Measurements from ENCODE around the gene SPOCK2.

The SPOCK2 gene

DNA sequence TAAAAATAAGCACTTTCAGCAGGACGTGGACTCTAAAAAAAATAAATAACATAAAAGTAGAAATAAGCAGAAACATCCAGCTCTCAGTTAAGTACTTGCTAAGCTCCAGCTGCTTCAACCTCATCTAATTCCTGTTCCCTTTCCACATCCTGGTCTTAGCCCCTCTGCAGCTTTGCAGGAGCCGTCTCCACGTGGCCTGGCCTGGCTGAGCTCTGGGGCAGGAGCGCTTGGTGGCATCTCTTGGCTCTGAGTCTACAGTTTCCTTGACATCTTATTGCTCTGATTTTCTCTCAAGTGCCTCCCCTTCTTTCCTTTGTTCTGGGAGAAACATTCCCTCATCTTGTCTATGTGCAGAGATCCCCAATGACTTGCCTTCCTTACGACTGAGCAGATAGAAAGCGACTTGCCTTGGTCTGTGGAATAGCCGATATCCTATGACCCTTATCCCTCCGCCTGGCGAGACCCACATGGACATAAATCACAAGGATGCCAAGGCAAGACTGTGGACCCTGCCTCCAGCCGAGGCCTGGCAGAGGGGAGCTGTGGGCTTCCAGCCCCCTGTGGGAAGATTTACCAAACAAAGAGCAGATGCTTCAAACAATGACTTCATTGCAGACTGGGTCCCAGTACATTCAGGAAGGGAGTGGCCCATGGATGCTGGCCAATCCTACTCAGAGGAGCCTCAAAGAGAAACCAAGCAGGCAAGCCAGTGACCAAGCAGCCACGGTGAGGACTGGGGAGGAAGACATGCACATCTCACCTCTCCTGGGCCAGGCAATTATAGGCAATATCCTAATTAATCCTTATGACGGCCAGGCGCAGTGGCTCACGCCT lies 61.9 kb downstream of the SPOCK2 start:
- DNase-seq = no peak

DNA sequence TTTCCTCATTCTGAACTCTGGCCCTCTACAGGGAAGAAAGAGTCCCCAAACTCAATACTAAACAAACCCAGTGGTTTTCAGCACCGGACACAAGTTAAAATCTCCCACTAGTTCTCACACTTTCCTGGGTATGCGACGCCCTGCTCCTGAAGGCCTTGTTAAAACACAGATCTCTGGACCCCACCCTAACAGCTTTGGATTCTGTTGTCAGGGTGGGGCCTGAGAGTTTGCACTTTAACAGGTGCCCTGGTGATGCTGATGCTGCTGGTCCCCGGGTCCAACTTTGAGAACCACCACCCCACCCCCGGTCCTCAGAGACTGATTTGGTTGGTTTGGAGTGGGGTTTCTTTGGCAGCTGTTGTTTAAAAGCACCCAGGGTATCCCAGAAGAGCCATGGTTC lies 62.5 kb downstream of the SPOCK2 start:
- no peak for DNase-seq

DNA sequence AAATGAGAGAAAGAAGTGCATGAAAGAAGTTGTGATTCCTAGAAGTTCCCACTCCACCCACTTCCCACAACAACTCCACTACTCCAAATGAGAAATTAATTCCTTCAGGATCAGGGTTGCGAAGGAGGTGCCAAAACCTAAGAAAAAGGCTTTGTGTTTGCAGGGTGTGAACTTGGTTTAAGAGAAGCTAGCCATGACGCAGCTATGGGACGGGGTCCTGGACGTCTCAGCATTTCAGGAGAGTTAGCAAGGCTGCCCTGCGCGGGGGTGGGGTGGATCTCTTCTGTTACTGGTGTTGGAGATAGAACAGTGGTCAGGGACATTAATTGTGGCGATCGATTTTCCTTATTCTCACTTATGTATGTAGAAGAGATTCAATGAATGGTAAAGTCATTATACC lies 63.0 kb downstream of the SPOCK2 start:
- DNase-seq = no peak

DNA sequence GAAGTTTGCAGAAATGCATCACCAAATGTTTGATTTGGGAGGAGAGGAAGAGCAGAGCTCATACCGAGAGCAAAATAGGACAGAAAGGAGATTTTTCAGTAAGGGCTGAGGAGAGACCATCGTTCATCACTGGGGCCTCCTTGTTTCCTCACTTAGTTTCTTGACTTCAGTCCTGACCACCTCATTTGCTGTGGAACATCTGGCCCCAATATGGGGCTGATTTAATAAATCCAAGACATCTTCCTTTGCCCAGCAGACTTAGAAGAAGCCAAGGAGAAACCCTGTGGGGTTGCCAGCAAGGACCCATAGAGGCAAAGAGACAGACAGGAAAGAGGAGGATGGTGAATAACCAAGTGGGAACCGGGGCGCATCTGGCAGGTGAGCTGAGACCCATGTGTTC lies 63.8 kb downstream of the SPOCK2 start:
- no peak for DNase-seq

DNA sequence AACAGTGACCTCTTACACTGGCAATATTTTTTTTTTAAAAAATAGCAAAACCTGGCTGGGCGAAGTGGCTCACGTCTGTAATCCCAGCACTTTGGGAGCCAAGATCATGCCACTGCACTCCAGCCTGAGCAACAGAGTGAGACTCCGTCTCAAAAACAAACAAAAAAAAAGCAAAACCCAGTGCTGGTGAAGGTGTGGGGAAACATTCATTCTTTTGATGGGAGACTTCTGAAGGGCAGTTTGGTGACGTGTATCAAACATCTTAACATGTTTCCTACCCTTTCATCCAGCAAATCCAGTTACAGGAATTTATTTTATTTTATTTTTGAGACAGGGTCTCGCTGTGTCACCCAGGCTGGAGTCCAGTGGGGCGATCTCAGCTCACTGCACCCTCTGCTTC lies 66.1 kb downstream of the SPOCK2 start:
- DNase-seq = no peak

DNA sequence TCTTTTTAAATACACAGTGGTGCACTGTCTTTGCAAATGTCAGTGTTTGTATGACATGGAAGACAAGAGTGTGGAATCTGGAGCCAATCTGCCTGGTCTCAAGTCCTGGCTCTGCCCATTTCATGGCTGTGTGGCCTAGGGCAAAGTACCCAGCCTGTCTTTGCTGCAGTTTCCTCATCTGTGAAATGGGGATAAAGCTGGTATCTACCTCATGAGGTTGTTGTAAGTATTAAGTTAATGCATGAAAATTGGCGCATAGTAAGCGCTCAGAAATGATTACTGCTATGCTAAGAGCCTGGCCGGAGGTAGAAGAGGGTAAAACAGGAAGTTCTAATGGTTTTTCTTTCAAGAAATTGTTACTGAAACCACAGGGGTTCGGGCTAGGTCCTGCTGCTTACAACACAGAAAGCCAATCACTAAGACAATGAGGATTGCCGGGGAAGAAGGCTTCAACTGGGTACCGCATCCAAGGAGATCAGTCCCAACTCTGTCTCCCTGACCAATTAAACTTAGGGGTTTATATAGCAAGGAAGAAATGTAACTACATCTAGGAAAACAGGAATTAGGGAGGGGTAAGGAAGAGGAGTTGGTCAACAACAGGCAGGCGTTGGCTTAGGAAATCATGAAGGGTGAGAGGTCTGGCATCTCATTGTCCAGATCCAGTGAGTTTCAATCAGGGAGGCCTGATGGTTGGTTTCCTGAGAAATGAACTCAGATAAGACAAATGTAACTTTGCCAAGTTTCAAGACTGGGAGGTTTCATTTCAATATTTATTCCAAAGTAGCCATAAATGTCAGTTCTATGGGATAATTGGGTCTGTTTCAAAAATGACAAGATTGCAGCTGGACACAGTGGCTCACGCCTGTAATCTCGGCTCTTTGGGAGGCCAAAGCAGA lies 67.2 kb downstream of the SPOCK2 start:
- no peak for DNase-seq

DNA sequence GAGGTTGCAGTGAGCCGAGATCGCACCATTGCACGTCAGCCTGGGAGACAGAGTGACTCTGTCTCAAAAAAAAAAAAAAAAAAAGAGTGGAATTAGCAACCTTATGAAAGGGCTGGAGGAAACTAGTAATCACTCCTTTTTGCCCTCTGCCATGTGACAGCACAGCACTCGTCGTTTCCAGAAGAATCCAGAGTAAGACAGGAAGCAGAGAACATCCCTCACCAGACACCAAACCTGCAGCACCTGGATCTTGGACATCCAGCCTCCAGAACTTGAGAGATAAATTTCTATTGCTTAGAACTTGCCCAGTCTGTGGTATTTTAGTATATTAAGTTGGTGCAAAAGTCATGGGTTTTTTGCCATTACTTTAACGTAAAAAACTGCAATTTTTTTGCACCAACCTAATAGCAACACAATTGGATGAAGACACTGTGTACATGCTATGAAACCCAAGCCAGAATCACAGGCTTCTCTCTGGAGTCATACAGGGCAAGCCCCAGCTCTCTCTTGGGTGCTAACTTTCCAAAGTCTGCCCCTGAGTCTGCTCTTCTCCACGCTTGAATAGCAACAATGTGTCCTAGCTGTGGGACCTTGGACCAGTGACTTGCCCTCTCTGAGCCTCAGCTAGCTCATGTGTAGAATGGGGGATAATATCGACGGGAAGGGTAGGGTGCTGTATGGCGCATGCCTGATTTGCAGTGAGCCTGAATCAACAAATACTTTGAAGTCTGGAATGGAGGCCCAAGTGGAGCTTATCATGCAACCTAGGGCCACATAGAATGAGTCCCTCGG lies 69.1 kb downstream of the SPOCK2 start:
- no peak for DNase-seq

DNA sequence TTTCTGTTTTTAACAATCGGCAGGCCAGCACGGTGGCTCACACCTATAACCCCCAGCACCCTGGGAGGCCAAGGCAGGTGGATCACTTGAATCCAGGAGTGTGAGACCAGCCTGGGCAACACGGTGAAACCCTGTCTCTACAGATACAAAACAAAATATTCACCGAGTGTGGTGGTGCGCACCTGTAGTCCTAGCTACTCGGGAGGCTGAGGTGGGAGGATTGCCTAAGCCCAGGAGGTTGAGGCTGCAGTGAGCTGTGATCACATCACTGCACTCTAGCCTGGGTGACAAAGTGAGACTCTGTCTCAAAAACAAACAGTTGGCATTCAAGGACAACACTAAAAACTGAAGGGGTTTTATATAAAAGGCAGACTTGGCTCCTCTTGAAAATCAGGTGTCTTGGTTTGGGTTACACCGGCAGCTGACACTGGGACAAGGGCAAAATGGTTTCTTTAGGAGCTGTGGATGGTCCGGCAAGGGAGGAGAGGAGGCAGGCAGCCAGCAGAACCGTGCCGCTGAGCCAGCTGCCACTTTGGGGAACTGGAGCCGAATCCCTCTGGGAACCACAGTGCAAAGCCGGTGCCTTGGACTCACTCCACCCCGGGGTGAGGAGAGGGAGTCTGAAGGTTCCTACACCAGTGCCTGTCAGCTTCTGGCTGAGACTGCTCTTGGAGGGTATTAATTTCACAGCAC lies 71.6 kb downstream of the SPOCK2 start:
- DNase-seq = no peak

DNA sequence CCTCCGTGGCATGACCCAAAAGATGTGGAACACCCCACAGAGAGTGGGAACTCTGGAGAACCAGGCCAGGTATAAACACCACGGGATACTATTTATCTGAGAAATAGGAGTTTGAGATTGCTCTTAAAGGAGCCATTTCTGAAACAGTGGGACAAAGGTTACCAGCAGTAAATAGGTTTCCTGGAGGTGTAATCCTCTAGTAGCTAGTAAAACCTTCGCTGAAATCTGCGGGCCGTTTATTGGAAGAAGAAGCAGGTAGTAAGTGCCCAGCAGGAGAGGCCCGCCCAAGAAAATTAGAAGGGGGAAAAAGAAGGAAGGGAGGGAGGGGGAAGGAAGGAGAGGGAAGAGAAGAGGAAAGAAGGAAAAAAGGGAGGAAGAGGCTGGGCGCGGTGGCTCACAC lies 72.5 kb downstream of the SPOCK2 start:
- DNase-seq = no peak

DNA sequence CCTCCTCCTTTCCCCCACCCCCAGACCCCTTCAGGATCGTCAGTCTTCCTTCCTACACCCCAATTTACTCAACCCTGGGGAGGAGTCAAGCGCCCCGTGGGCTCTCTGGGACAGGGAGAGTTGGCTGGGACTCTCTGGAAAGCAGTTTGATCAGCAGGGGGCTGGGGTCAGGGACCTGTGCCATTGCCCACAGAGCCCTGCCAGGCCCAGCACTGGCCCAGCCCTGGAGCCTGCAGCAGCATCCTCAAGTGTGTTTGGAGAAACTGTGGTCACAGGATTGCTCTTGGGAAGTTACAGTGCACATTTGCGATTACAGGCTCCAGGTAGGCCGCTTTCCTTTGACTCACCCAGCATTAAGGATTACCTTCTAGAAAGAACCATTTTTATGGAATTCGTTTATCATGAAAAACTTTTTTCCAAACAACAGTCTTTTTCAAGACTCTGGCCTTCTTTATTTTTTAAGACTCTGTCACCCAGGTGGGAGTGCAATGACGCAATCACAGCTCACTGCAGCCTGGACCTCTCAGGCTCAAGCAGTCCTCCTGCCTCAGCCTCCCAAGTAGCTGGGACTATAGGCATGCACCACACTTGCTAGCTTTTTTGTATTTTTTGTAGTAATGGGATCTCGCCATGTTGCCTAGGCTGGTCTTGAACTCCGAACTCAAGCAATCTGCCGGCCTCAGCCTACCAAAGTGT lies 73.4 kb downstream of the SPOCK2 start:
- DNase-seq = no peak

DNA sequence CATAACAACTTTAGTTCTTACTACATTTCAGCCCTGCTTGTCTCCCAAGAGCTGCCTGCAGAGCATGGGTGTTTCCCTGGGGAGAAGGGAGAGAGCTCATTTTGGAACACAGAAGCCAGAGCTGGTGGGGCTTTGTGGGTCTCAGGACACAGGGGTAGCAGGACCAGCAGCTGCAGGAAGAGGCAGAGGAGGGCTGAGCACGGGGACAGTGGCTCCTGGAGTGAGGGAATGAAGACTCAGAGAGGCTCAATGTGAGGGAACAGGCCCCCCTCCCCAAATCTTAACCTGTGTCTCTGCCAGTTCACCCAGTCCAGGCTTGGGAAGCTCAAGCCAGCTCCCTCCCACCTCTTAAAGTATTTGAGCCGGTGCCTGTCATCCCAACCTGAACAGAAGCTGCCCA lies 74.2 kb downstream of the SPOCK2 start:
- no peak for DNase-seq

DNA sequence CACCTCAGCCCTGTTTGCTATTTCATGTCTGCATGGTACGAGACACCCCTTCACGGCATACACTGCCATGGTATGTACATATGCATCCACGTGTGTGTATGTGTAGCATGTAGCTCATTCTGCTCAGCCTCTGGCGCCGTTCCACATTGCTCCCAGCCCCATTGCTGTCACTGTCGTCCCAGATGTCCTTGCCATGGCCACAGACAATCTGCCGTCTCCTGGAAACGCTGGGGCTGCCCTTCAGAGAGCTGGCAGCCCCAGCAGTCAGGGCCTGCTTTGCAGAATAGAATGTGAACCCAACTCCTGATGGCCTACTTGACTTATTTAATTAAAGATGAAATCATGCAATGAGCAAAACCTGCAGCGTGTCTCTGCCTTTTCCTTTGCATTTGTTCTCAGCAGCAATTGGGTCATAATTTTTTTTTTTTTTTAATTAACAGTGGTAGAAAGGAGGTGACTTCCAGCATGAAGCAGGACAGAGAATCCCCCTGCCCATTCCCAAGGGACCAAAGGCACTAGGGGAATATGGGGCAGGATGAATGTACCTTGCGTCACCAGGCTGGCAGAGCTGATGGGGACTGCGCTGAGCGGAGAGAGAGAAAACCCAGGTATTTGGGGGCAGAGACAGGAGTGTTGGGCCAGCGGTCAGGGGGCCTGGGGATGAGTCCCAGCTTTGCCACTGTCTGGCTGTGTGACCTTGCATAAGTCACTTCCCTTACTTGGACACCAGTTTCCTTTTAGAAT lies 75.0 kb downstream of the SPOCK2 start:
- no peak for DNase-seq

DNA sequence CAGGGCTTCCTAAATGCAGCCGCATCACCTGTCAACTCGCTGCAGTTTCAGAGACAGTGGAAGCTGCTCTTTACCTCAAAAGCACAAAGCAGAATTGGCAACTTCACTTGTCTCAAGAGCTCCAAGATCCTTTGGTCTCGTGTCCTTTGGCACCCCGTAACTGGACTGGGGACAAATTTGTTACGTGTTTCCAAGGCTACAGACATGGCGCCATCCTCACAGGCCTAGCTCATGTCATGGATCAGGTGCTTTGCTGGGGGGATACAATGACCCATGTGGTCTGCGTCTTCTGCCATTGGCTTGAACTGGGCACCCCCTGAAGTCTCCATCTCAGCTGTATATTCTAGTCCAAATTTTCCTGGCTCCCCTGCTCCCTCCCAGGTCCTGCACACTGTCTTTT lies 75.6 kb downstream of the SPOCK2 start:
- DNase-seq = no peak

DNA sequence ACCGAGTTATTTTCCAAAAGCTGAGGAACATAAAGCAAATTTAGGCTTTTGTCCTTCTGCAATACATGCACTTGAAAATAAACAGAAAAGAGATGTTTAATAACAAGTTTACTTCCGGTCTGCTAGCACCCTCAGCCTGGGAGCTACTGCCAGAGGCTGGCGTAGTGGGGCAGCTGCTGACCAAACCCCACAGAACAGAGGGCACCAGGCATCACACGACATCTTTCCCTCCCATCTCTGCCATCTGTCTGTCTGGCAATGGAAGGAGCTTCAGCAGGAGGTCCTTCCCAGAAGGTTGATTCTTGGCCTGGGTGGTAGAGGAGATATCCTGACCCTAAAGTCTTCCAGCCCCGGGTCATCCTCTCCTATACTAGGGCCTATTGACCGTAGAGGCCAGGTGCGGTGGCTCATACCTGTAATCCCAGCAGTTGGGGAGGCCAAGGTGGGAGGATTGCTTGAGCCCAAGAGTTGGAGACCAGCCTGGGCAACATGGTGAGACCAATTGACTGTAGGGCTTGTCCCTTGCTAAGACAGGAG lies 76.3 kb downstream of the SPOCK2 start:
- no peak for DNase-seq

DNA sequence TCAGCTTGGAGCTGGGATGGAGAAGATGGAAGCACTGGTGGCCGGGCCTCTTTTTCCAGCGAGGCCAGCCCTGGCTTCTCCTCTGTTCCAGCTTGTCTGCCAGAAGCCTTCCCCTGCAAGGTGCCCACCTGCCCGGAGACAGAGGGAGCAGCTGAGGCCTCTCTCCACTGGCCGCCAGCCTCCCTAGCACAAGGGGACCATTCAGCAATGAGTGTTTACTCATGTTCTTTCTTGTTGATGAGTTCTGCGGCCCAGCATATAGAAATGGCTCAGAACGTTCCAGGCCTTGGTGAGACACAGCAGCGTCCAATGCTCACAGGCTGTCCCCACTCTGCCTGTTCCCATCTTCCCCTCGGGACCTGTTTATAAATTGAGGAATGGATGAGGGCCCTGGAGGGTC lies 76.9 kb downstream of the SPOCK2 start:
- no peak for DNase-seq

DNA sequence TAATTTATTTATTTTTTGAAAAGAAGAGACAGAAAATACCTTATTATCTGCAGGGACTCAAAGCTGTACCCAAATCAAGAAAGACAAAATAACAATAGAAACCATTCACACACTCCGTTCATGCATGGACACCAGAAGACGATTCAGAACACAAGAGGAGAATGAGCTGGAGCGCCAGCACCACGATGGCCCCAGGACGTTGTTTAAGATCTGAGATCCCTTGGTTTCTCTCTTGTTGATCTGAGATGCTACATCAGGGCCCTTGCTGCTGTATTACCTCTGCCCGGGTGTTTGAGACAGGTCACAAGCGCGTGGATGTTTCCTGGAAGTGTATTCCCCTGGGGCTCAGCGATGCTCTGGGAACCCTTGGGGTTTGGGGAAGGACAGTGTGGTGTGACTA lies 77.3 kb downstream of the SPOCK2 start:
- DNase-seq = no peak

DNA sequence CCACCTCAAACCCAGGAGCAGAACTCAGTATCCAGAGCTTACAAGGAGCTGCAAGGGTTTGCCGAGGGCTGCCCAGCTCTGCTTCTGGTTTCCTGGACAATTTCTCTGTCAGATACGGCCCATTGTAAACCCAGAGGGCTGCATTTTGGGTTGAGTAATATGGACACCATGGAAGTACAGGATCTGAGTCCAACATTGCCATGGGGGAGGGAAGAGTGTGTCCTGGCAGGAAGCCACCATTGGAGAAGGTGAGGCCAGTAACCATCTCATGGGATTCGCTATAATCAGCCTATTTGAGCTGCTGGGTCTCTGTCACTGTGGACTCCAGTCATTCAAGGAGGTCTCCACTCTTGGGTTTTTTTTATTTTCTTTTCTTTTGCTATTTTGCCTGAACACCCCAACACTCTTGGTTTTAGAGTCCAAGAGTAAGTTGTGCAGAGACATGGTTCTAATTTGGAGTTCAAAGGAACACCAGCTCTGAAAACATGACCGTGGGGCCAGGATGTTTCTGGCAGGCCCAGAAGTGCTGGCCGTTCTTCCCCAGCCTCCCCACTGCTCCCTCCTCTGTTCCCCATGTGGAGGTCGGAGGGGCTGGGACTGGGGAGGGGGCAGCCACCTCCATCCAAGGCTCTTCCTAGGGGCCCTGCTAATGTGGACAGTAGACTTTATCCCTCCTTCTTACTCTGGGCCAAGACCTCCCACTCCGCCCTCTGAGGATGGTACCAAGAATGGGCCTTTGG lies 77.9 kb downstream of the SPOCK2 start:
- no peak for DNase-seq

DNA sequence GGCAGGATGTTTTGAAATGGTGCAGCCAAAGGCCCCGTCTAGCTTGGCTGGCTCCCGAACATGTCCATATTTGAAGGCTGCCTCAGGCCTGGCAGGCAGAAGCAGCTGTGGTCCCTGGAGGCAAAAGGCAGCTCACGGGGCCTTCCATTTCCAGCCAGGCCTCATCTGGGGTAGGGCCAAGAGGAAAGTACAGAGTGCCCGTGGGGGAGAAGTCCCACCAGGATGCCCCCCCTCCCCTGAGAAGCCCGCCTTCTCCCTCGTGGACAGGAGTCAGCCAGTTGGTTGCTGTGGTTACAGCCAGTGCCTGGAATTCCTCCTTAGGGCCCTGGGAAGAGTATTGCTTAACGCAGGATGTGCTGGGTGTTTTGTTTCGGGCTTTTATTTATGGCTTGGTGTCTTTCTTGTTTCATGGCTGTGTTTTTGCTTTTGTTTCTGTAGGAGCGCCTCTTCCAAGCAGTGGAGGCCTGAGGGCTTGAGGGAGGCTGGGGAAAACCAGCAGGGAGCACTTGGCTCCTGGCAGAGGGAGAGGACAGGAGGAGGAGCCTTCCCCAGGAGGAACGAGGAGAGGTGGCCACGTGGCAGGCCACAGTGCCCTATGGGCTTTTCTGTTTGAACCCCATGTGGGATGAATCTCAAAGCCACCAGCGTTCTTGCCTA lies 78.8 kb downstream of the SPOCK2 start:
- DNase-seq = no peak

DNA sequence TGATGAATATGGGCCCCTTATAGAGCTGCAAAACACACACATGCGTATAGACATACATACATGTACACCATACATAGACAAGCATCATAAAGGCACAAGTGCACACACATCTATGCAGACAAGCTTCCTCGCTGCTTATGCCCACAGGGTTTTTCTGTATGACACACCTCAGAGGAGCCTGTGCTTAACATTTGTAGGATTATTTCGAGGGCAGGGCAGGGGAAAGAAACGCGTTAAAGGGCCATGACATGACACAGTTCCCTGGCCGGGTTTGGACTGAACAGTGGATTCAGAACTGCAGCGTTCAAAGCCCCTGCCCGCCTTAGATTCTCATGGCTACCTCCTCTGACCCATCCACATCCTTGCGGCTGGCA lies 79.3 kb downstream of the SPOCK2 start:
- no peak for DNase-seq
